Motor neuron (in vitro differentiated cells): ENCODE measurements around the gene TFCP2. TPM values are rescaled to one million over a fixed set of nuclear protein-coding genes. Genes with fewer than 3 reads are reported as not detected.
A peak's percentile ranks its signal among the peaks of the same experiment; 100 is the strongest.
"Not testable (repeated sequence)": the region's sequence is repeated elsewhere in the genome, so short reads cannot be mapped to it uniquely, and the experiment has no call there.

Experiments used
- ATAC-seq, 8 experiments: fragments of 200-7000 bp; cut with Tn5 transposase; replicated peaks in 6 of 8; 2 replicates each; pipeline ENCODE4 v1.8.0; 2021; ENCODE audit warnings: mild to moderate bottlenecking in 8 of 8, moderate library complexity in 8 of 8
- H3K27ac ChIP-seq, 2 donors: fragments of 250-450 bp; sonication (Bioruptor Pico); 2 replicates each; pipeline ENCODE4 v1.9.0; 2021; ENCODE audit warnings: antibody characterized with exemption in 2 of 2, mild to moderate bottlenecking in 2 of 2, moderate library complexity in 1 of 2
- H3K4me1 ChIP-seq, 2 donors: fragments of 250-450 bp; sonication (Bioruptor Pico); replicated peaks in 1 of 2; 2 replicates each; pipeline ENCODE4 v1.6.1; 2021; ENCODE audit warnings: antibody characterized with exemption in 2 of 2, mild to moderate bottlenecking in 2 of 2, moderate library complexity in 1 of 2
- H3K4me3 ChIP-seq, 5 donors: fragments of 250-450 bp; sonication (Bioruptor Pico); 2 replicates each; pipeline ENCODE4 v1.9.0; 2021; ENCODE audit warnings: antibody characterized with exemption in 5 of 5, mild to moderate bottlenecking in 5 of 5, moderate library complexity in 4 of 5
- WGBS, 10 experiments: fragments of 450-650 bp; shearing (Covaris generic); methylation state at CpG; one replicate each; pipeline ENCODE4 v1.0.0; 2022; 5-methylcytosine and 5-hydroxymethylcytosine counted together
- in situ Hi-C, 9 experiments: fragments of 400-800 bp; cut with MboI; loops; one replicate each; pipeline ENCODE4 v1.15.0; 2021; ENCODE audit warnings: low sequenced_read_pairs in 9 of 9, low pct_unique_long_range_greater_than_20kb in 2 of 9; ENCODE audit not compliant: unreplicated experiment in 9 of 9
- total RNA-seq, 8 experiments: library from RNA; unstranded; fragments of 300-600 nt; gene quantifications; 2 replicates each; pipeline versions ENCODE4 v1.2.3 to v1.2.4, GENCODE V29; 2022

The TFCP2 gene, protein sequence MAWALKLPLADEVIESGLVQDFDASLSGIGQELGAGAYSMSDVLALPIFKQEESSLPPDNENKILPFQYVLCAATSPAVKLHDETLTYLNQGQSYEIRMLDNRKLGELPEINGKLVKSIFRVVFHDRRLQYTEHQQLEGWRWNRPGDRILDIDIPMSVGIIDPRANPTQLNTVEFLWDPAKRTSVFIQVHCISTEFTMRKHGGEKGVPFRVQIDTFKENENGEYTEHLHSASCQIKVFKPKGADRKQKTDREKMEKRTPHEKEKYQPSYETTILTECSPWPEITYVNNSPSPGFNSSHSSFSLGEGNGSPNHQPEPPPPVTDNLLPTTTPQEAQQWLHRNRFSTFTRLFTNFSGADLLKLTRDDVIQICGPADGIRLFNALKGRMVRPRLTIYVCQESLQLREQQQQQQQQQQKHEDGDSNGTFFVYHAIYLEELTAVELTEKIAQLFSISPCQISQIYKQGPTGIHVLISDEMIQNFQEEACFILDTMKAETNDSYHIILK
- 10 to 100 TPM; 11.3 to 54.6 (median 24.3) TPM for total RNA-seq

DNA sequence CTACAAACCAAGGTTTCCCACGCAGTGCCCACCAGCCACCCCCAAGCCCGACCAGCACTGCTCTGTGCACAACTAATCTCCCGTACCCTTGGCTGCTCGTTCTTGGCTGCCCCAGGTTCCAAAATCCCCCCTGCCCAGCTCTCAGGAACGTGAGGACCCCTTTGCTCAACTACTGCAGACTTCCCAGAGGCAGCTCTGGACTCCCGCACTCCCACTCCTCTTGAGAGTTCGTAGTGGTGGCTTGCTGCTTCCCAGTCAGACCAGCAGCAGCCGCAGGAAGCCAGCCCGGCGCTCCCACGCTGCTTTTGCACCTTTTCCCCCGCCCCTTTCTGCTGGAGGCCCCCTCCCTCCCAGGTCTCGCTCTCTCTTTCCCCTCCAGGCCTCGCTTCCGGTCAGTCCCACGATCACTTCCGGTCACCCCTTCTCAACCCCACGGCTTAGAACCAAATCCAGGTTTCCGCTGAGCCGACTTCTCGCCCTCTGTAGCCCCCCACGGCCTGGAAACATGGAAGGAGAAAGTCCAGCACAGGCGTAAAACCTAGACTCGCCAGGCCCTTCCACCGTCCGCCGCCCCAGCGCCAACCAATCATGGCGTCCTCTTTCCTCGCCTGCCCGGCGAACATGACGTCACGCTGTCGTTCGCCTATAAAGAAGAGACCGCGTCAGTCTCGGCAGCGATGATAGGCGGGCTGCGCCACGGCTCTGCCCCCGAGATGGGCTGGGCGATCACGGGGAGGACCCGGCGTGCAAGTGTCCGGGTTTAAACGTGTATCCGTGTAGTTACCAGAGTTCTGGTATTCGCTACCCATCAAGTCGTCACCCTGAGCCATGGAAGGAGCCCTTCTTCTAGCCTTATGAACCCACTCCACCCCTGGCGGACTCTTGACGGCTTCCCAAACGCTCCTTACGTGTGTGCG lies at the start of gene TFCP2:
Gene TFCP2 (minus strand): TSS at position 621 of the 917 bp plus-strand sequence. CDS start 713 bp downstream, outside the sequence.
- peak within 1 kb of the TSS; percentile 52 to 77 (median 57) for H3K4me3 ChIP-seq

DNA sequence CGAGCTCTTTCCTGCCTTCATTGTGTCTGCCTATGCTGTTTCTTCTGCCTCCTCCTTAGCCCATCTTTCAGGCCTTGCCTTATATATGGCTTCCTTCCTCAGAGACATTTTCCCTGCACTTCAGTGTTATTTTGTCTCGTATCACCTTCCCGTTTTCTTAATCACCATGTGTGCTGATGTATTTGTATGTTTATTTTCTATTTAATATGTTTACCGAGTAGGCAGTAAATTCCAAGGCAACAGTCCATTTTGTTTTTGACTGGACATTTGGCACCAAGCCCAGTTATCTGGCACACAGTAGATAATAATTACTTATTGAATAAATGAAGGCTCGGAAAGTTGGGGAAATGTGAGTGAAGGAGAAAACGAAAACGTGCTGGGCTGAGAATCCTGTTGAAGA lies 49.5 kb upstream of the TFCP2 start:
- peaks cover 17 to 18% of the 10 kb centered on the region in 2 donors for H3K4me1 ChIP-seq
- in situ Hi-C loops: no loop called here
- no peak overlapping the region for H3K4me3 ChIP-seq
- no peak for ATAC-seq
- H3K27ac ChIP-seq: no peak overlapping the region
- 40 to 100% (median 80%) methylated on average over 1 to 7 of the region's 7 CpGs for WGBS, 10 experiments

More for the DNA sequence above, at the start of gene TFCP2:
- peak; percentile 92 to 95 (median 94) for ATAC-seq
- 0 to 9% (median 0%) methylated on average over 1 to 22 of the region's 58 CpGs; no CpG with 5 or more reads in 3 of the 10 experiments for WGBS, 10 experiments
- Histone ChIP-seq H3K27ac (peak within 1 kb of the TSS; percentile 99 to 100), H3K4me1 (peaks cover 4 to 7% of the 10 kb centered on the region in 2 donors)
- in situ Hi-C loops: no loop called here

- ATAC-seq, H3K27ac ChIP-seq: not testable (repeated sequence)
These were observed 46.9 kb upstream of the TFCP2 start for GRCh38 chr12:51219857-51220256.

DNA sequence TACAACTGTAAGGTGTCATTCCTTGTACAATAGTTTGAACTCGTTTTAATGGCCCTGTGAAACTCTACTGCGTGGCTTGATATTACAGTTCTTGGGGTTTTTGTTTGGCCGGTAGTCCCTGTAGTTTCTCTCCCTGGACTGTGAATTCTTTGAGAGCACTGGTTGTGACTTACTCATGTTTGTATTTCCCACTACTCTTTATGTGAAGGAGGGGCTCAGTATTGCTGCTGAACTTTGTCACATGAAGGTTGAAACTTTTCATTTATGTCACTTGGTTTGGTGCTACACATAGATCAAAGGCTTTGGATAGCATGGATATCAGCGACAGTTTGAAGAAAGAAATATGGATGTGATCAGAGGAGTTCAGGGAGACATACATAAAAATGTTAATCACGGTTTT lies 46.4 kb upstream of the TFCP2 start:
- H3K27ac ChIP-seq: no peak overlapping the region
- WGBS, 10 experiments: 3 to 93% (median 82%) methylated on average over 2 to 5 of the region's 5 CpGs; no CpG with 5 or more reads in 1 of the 10 experiments
- no peak for ATAC-seq
- in situ Hi-C loops: no loop called here
- no peak overlapping the region for H3K4me3 ChIP-seq
- peaks cover 10 to 14% of the 10 kb centered on the region in 2 donors for H3K4me1 ChIP-seq

More at GRCh38 chr12:51219857-51220256, 46.9 kb upstream of the TFCP2 start:
- WGBS, 10 experiments: 62 to 100% (median 95%) methylated on average over 3 to 9 of the region's 12 CpGs; no CpG with 5 or more reads in 3 of the 10 experiments
- H3K4me1 ChIP-seq: peaks cover 10 to 14% of the 10 kb centered on the region in 2 donors
- H3K4me3 ChIP-seq, in situ Hi-C loops: not testable (repeated sequence)

GRCh38 chr12:51218607-51219161 lies 45.7 kb upstream of the TFCP2 start:
- peak overlapping the region; percentile 85 to 97 (median 92) for H3K4me3 ChIP-seq
- ATAC-seq: no peak
- peaks cover 10 to 14% of the 10 kb centered on the region in 2 donors for H3K4me1 ChIP-seq
- no peak overlapping the region for H3K27ac ChIP-seq
- WGBS, 10 experiments: 17 to 71% (median 57%) methylated on average over 1 to 6 of the region's 10 CpGs; no CpG with 5 or more reads in 4 of the 10 experiments
- in situ Hi-C loops: no loop called here

DNA sequence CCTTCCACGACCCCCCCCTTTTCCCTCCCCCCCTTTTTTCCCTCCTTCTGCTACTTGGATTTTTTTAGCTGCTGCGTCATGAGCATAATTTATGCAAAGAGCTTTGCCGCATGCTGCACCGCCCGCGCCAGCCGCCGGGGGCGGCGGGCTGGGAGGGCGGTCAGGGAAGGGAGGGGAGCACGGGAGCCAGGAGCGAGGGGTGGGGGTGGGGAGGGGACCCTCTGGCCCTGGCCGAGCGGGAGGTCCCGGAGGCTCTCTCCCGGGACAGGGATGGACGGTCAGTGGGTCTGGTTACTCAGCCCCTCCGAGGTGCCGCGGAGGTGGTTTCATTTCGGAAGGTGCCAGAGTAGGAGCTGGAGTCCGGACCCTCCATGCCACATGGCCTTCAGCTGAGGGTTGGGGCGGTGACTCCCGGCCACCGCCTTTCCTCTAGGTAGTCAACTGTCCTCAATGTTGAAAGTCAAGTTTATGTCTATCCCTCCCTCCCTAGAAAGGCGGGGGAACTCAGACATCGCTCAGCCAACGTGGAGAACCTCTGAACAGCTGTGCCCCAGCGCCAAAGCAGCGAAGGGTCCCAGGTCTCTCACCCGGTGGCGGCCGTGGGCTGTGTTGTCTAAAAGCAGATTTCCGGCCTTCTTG lies 45.2 kb upstream of the TFCP2 start, which contains the start of gene POU6F1:
Gene POU6F1 (minus strand): TSS at position 95 of the 639 bp plus-strand sequence. CDS start 11,226 bp downstream, outside the sequence.
- WGBS, 10 experiments: 0 to 46% (median 21%) methylated on average over 1 to 11 of the region's 35 CpGs; no CpG with 5 or more reads in 5 of the 10 experiments
- peak within 1 kb of the TSS; percentile 95 to 96 for H3K27ac ChIP-seq
- ATAC-seq: peak; percentile 75 to 85 (median 80)
- in situ Hi-C loops: no loop called here
- peak within 1 kb of the TSS; percentile 85 to 97 (median 92) for H3K4me3 ChIP-seq
- peaks cover 10 to 14% of the 10 kb centered on the region in 2 donors for H3K4me1 ChIP-seq

DNA sequence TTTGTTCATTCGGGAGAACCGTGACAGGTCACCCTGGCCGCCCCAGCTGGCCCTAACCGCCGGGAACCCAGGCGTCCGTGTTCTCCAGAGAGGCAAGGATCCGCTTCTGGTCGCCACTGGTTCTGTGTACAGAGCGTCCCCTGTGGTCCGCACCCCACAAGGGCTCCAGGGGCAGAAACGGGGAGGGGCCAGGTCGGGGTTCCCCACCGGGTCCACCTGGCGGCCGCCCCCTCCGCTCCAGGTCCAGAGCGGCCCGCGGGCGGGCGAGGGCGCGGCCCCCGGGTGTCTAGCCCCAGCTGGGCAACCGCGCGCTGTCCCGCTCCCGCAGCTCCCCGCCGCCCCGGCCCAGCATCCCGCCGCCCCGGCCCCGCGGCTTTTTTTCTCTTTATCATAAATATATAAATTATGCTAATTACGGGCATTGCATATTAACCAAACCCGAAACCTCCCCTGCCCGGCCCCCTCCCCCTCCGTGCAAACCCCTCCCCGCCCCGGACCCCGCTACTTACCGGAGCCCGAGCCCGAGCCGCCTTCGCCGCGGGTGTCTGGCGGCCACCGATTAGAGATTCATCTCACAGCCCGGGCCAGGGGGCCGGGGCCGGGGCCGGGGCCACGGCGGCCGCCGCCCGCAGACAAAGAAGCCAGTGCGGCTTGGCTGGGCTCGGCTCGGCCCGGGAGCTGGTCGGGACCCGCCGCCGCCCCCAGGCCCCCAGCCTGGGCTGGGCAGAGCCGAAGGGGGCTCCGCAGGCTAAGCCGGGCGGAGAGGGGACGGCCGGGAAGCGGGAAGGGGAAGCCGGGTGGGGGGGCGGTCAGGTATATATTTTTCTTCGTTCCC lies 44.4 kb upstream of the TFCP2 start:
- WGBS, 10 experiments: 0% methylated on average over 3 to 4 of the region's 81 CpGs; no CpG with 5 or more reads in 8 of the 10 experiments
- Histone ChIP-seq H3K4me1 (peaks cover 10 to 14% of the 10 kb centered on the region in 2 donors), H3K27ac (peak overlapping the region; percentile 95 to 96), H3K4me3 (peak overlapping the region; percentile 85 to 97 (median 92))
- peak; percentile 46 to 80 (median 72) for ATAC-seq
- in situ Hi-C loops: no loop called here

DNA sequence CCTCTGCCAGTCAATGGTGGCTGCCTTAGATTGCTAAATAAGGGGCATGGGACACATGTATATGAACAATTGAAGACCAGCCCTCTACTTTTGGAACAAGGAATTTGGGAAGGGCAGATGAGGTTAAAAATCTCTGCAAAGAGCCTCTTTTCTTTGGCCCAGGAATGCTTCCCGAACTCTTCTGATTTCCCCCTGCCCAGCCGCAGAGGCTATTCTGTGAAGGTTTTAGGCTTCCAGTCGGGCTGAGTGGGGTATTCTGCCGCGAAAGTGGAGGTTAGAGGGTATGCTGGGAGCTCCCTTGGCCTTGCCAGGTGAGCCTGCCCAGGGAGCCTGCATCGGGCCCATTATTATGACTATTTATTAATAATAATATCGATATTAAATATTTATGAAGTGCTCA lies 43.7 kb upstream of the TFCP2 start:
- peak overlapping the region in 1 of 2 donors; percentile 96 for H3K27ac ChIP-seq
- WGBS, 10 experiments: 0 to 40% (median 7%) methylated on average over 1 to 3 of the region's 7 CpGs; no CpG with 5 or more reads in 5 of the 10 experiments
- in situ Hi-C loops: no loop called here
- H3K4me3 ChIP-seq: peak overlapping the region; percentile 85 to 97 (median 92)
- peaks cover 10 to 14% of the 10 kb centered on the region in 2 donors for H3K4me1 ChIP-seq
- no peak for ATAC-seq

DNA sequence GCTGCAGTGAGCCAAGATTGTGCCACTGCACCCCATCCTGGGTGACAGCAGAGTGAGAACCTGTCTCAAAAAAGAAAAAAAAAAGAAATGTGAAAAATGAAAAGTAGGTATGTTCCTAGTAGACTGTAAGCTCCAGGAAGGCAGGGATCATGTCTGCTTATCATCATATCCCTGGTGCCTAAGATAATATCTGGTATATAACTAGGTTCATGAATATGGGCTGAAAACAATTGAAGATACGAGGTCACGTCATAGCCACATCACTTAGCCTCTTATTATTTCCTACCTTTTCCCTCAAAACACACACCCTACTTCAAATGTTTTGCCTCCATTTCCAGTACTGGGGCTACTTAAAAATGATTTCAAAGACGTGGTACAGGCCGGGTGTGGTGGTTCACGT lies 42.0 kb upstream of the TFCP2 start:
- H3K27ac ChIP-seq: no peak overlapping the region
- H3K4me1 ChIP-seq: peaks cover 10 to 14% of the 10 kb centered on the region in 2 donors
- H3K4me3 ChIP-seq: no peak overlapping the region
- ATAC-seq: no peak
- WGBS, 10 experiments: 80 to 100% (median 90%) methylated on average over 1 to 3 of the region's 5 CpGs; no CpG with 5 or more reads in 6 of the 10 experiments
- in situ Hi-C loops: no loop called here

DNA sequence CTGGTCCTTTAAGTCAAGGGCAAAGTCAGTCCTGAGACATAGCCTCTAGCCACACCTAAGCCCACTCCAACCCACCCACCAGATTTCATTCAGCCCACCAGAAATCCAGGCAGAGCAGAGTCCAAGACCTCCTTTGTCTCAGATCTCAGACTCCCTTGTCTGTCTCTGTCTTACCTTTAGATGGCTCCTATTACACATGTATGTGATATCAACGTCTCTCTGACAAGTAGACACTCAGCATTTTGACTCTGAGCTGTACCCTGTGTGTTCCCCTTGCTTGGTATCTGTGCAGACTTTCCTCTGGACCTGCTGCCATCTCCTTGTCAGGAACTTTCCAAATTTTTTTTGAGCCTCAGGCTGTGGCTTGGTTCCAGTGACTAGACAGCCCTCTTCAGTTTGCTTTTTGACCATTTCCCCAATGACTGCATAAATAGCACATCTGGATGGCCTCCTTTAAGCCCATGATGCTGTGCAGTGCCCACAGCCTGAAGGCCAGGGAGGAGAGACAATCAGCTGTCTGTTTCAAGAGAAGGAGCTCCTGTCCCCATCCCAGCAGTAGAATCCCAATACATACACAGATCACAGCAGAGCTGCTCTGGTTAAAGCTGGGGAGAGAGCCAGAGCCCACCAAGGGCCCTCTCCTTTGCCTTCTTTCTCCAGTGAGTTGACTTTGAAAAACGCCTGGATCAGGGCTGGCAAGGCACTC lies 37.9 kb upstream of the TFCP2 start:
- ATAC-seq: no peak
- Histone ChIP-seq H3K4me1 (no peaks in the 10 kb centered on the region), H3K4me3 (no peak overlapping the region), H3K27ac (no peak overlapping the region)
- in situ Hi-C loops: no loop called here
- 17 to 67% (median 29%) methylated on average over 1 to 2 of the region's 2 CpGs; no CpG with 5 or more reads in 4 of the 10 experiments for WGBS, 10 experiments

DNA sequence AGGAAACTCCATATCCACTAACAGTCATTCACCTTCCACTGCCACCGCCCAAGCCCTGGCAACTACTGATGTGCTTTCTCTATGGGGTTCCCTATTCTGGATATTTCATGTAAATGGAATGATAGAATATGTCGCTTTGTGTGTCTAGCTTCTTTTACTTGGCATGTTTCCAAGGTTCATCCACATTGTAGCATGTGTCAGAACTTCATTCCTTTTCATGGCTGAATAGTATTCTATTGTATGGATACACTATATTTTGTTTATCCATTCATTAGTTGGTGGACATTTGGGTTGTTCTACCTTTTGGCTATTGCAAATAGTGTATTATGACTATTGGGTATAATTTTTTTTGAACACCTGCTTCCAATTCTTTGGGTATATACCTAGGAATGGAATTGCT lies 36.3 kb upstream of the TFCP2 start:
- in situ Hi-C loops: no loop called here
- ATAC-seq: no peak

More for the DNA sequence above, 36.3 kb upstream of the TFCP2 start:
- 78 to 100% (median 91%) methylated on average over 1 to 2 of the region's 2 CpGs; no CpG with 5 or more reads in 4 of the 10 experiments for WGBS, 10 experiments
- H3K4me3 ChIP-seq: no peak overlapping the region
- H3K27ac ChIP-seq: no peak overlapping the region
- H3K4me1 ChIP-seq: no peaks in the 10 kb centered on the region
